Measurements from ENCODE around the gene TRIM17.

Gene TRIM17

GRCh38 chr1:228408869-228409805, 7.5 kb downstream of the TRIM17 start:
- TF ChIP-seq CTCF (IDR thresholded peaks at IDR 0.05; ENCODE audit: low read depth, low read length) = no peak

GRCh38 chr1:228408041-228408868, 8.4 kb downstream of the TRIM17 start:
- no peak overlapping the region for H3K27ac ChIP-seq
- H3K4me3 ChIP-seq (ENCODE audit: low read depth, low read length) = no peak overlapping the region

More at GRCh38 chr1:228408869-228409805, 7.5 kb downstream of the TRIM17 start:
- Histone ChIP-seq H3K36me3 (no peaks in the 10 kb centered on the region), H3K27ac (no peak overlapping the region), H3K27me3 (ENCODE audit: insufficient read depth, low read depth, severe bottlenecking) (no peaks in the 10 kb centered on the region), H3K4me3 (ENCODE audit: low read depth, low read length) (no peak overlapping the region), H3K9me3 (ENCODE audit: severe bottlenecking) (no peaks in the 10 kb centered on the region)
- no peak for DNase-seq

GRCh38 chr1:228407106-228408040, 9.3 kb downstream of the TRIM17 start:
- no peak for TF ChIP-seq CTCF (IDR thresholded peaks at IDR 0.05; ENCODE audit: low read depth, low read length)
- H3K9me3 ChIP-seq (ENCODE audit: severe bottlenecking) = no peaks in the 10 kb centered on the region
- peak overlapping the region; percentile 42 for H3K4me3 ChIP-seq (ENCODE audit: low read depth, low read length)
- no peaks in the 10 kb centered on the region for H3K36me3 ChIP-seq
- H3K27me3 ChIP-seq (ENCODE audit: insufficient read depth, low read depth, severe bottlenecking) = no peaks in the 10 kb centered on the region
- no peak overlapping the region for H3K27ac ChIP-seq
- DNase-seq = no peak

More at GRCh38 chr1:228408041-228408868, 8.4 kb downstream of the TRIM17 start:
- TF ChIP-seq CTCF (IDR thresholded peaks at IDR 0.05; ENCODE audit: low read depth, low read length) = no peak
- H3K27me3 ChIP-seq (ENCODE audit: insufficient read depth, low read depth, severe bottlenecking) = no peaks in the 10 kb centered on the region
- no peak for DNase-seq
- no peaks in the 10 kb centered on the region for H3K36me3 ChIP-seq
- H3K9me3 ChIP-seq (ENCODE audit: severe bottlenecking) = no peaks in the 10 kb centered on the region

- no peak for TF ChIP-seq CTCF (IDR thresholded peaks at IDR 0.05; ENCODE audit: low read depth, low read length)
- no peak for DNase-seq
- Histone ChIP-seq H3K4me3 (ENCODE audit: low read depth, low read length) (peak overlapping the region; percentile 49), H3K36me3 (no peaks in the 10 kb centered on the region), H3K27ac (peak overlapping the region; percentile 69), H3K27me3 (ENCODE audit: insufficient read depth, low read depth, severe bottlenecking) (no peaks in the 10 kb centered on the region), H3K9me3 (ENCODE audit: severe bottlenecking) (no peaks in the 10 kb centered on the region)
These were observed 10.8 kb downstream of the TRIM17 start for GRCh38 chr1:228405979-228406228.

- Histone ChIP-seq H3K36me3 (no peaks in the 10 kb centered on the region; the same call in 1 of the 2 replicates), H3K9me3 (ENCODE audit: severe bottlenecking) (no peaks in the 10 kb centered on the region), H3K4me3 (ENCODE audit: low read depth, low read length) (peak overlapping the region; percentile 49), H3K27me3 (ENCODE audit: insufficient read depth, low read depth, severe bottlenecking) (no peaks in the 10 kb centered on the region), H3K27ac (no peak overlapping the region)
- TF ChIP-seq CTCF (IDR thresholded peaks at IDR 0.05; ENCODE audit: low read depth, low read length) = no peak
- DNase-seq = no peak
These were observed 11.3 kb downstream of the TRIM17 start for GRCh38 chr1:228405200-228405978.
